ENCODE results near the gene KRIT1. TPM values are rescaled to one million over a fixed set of nuclear protein-coding genes. Genes with fewer than 3 reads are reported as not detected.

The KRIT1 gene
- total RNA-seq, 1 donor from 2014 or later, result 30.7 TPM

DNA sequence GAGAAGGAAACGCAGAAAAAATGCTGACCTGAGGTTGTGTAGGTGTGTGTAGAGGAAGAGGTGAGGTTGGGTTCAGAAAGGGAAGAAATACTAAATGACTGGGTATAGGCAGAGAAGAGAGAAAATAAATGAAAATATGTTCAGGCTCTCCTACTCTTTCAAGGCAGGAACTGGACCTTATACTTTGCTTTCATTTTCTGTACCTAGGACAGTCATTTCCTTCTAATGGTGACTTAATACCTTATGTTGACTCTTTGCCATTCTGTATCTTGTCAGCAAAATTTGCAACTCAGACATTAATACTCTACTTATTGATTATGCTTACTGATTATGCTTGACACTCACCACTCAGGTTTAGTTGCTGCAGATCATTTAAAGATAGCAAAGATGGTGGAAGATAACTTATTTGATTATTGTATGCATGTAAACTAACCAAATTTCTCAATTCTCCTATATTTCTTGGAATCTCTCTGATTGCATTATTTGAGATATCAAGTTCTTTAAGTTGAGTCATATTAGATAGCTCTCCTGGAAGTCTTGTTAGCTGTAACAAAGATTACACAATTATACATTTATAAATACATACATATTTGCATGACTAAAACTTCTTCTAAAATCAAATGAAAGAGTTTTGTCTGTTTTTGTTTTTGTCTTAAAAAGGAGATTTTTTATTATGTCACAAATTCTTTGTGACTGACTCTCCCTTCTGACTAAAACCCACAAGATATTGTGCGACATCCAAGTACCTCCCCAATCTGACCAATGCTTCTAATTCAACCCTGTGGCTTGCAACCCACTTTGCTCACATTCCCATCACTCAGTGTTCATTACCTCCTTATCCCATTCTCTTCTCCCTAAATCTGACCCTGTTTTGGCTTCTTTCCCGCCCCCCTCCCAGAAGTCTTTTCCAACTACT is 86.8 kb downstream of the KRIT1 start:
- intact Hi-C loops (cut with micrococcal nuclease), result no loop called here

DNA sequence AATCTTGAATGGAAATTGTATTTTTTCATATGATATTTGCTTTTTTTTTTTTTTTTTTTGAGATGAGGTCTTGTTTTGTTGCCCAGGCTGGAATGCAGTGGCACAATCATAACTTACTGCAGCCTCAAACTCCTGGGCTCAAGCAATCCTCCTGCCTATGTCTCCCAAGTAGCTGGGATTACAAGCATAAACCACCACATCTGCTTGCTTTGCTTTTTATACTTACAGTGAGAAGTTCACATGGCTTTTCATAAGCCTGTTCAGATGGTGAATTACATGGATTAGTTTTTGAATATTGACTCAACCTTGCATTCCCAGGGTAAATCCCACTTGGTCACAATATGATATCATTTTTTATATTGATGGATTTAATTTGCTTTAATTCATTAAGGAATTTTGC is 88.7 kb downstream of the KRIT1 start:
- Histone ChIP-seq H3K4me1 (no peaks in the 10 kb centered on the region), H3K27ac (replicated peaks) (no peak overlapping the region), H3K4me3 (no peak overlapping the region), H3K9me3 (replicated peaks) (no peaks in the 10 kb centered on the region), H3K27me3 (ENCODE audit: low read depth) (no peaks in the 10 kb centered on the region), H3K36me3 (no peaks in the 10 kb centered on the region)
- DNase-seq, result no peak
- TF ChIP-seq, protein P1, sequence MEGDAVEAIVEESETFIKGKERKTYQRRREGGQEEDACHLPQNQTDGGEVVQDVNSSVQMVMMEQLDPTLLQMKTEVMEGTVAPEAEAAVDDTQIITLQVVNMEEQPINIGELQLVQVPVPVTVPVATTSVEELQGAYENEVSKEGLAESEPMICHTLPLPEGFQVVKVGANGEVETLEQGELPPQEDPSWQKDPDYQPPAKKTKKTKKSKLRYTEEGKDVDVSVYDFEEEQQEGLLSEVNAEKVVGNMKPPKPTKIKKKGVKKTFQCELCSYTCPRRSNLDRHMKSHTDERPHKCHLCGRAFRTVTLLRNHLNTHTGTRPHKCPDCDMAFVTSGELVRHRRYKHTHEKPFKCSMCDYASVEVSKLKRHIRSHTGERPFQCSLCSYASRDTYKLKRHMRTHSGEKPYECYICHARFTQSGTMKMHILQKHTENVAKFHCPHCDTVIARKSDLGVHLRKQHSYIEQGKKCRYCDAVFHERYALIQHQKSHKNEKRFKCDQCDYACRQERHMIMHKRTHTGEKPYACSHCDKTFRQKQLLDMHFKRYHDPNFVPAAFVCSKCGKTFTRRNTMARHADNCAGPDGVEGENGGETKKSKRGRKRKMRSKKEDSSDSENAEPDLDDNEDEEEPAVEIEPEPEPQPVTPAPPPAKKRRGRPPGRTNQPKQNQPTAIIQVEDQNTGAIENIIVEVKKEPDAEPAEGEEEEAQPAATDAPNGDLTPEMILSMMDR (IDR thresholded peaks at IDR 0.05; ENCODE audit: borderline replicate concordance), result no peak
- intact Hi-C loops (cut with micrococcal nuclease), result no loop called here

More for the DNA sequence above, 86.8 kb downstream of the KRIT1 start:
- no peak for DNase-seq
- H3K27me3 ChIP-seq (ENCODE audit: low read depth), result no peaks in the 10 kb centered on the region
- no peak overlapping the region for H3K4me3 ChIP-seq
- no peaks in the 10 kb centered on the region for H3K9me3 ChIP-seq (replicated peaks)
- H3K27ac ChIP-seq (replicated peaks), result no peak overlapping the region
- no peaks in the 10 kb centered on the region for H3K36me3 ChIP-seq
- no peaks in the 10 kb centered on the region for H3K4me1 ChIP-seq
- TF ChIP-seq, protein P1 (IDR thresholded peaks at IDR 0.05; ENCODE audit: borderline replicate concordance), result no peak

DNA sequence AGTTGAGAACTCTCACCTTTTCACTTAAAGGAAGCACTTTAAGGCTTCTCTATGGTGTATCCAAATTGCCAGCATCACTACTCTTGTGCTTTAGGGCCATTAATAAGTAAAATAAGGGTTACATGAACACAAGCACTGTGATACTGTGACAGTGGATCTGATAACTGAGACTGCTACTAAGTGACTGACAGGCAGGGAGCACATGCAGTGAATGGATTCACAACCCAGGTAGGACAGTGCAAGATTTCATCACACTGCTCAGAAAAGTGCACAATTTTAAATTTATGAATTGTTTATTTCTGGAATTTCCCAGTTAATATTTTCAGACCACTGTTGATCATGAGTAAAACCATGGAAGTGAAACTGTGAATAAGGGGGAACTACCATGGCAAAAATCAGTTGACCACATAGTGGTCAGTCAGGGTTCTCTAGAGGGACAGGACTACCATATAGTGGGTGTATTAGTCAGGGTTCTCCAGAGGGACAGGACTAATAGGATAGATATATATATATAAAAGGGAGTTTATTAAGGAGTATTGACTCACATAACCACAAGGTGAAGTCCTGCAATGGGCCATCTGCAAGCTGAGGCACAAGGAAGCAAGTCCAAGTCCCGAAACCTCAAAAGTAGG is 90.5 kb downstream of the KRIT1 start:
- intact Hi-C loops (cut with micrococcal nuclease), result no loop called here
- Histone ChIP-seq H3K36me3 (no peaks in the 10 kb centered on the region), H3K4me3 (no peak overlapping the region), H3K4me1 (no peaks in the 10 kb centered on the region), H3K27me3 (ENCODE audit: low read depth) (no peaks in the 10 kb centered on the region), H3K27ac (replicated peaks) (no peak overlapping the region), H3K9me3 (replicated peaks) (no peaks in the 10 kb centered on the region)
- TF ChIP-seq, protein P1 (IDR thresholded peaks at IDR 0.05; ENCODE audit: borderline replicate concordance), result no peak
- DNase-seq, result no peak

DNA sequence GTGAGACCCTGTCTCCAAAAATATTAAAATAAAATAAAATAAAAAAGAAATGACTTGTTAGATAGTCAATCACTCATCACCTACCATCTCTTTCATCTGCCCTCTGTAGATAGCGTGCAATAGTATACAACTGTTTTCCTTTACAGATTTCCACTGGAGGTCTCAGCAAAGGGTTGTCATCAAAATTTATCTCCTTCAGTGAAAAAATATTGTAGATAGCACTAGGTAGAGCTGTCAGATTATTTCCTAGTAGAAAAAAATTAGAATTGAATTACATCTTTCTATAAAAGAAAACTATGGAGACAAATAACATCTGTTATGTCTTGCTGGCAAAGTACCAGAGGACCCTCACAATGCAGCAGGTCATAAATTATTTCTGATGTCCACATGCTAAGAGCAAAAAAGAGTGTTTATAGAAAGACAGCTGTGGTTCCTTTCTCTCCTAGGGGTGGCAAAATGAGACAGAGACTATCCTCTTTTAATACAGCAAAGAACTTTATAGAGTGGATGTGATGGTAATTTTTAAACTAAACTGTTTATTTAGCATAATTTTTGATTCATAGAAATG is 95.2 kb downstream of the KRIT1 start:
- no peak overlapping the region for H3K27ac ChIP-seq (replicated peaks)
- no peak overlapping the region for H3K4me3 ChIP-seq
- no peaks in the 10 kb centered on the region for H3K9me3 ChIP-seq (replicated peaks)
- DNase-seq, result no peak
- TF ChIP-seq, protein P1 (IDR thresholded peaks at IDR 0.05; ENCODE audit: borderline replicate concordance), result no peak
- no peaks in the 10 kb centered on the region for H3K4me1 ChIP-seq
- H3K36me3 ChIP-seq, result no peaks in the 10 kb centered on the region
- H3K27me3 ChIP-seq (ENCODE audit: low read depth), result no peaks in the 10 kb centered on the region
- intact Hi-C loops (cut with micrococcal nuclease), result no loop called here

DNA sequence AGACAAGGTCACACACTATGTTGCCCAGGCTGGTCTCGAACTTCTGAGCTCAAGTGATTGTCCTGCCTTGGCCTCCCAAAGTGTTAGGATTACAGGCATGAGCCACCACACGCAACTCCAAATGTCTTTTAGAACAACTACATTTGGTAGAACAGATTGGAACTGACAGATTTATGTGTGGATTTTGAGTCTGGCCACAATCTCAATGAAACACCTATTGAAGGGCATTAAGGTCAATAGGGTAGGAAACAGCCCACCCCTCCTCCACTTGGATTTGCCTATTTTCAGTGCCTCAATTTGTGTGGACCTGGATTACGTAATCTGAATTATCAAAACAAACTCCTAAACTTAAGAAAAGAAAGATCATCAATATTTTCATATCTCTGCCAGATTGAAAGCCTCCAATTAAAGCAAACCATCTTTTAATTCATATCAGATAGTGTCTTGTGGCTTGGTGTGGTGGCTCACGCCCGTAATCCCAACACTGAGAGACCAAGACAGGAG is 95.9 kb downstream of the KRIT1 start:
- intact Hi-C loops (cut with micrococcal nuclease), result no loop called here
- H3K4me1 ChIP-seq, result no peaks in the 10 kb centered on the region
- H3K4me3 ChIP-seq, result no peak overlapping the region
- TF ChIP-seq, protein P1 (IDR thresholded peaks at IDR 0.05; ENCODE audit: borderline replicate concordance), result no peak
- H3K9me3 ChIP-seq (replicated peaks), result no peaks in the 10 kb centered on the region
- no peak overlapping the region for H3K27ac ChIP-seq (replicated peaks)
- no peaks in the 10 kb centered on the region for H3K36me3 ChIP-seq
- DNase-seq, result no peak
- H3K27me3 ChIP-seq (ENCODE audit: low read depth), result no peaks in the 10 kb centered on the region
